ENCODE results near the gene DEPDC5.

DEPDC5 gene

GRCh38 chr22:31897842-31898805 lies 144.3 kb downstream of the DEPDC5 start:
- no peak for DNase-seq

GRCh38 chr22:31898926-31899325 lies 145.1 kb downstream of the DEPDC5 start:
- DNase-seq = no peak

- no peak for DNase-seq
These were observed 145.8 kb downstream of the DEPDC5 start for GRCh38 chr22:31899669-31900068.

GRCh38 chr22:31901388-31902137 lies 147.7 kb downstream of the DEPDC5 start:
- no peak for DNase-seq

GRCh38 chr22:31904651-31905050 lies 150.8 kb downstream of the DEPDC5 start:
- no peak for DNase-seq

- no peak for DNase-seq
These were observed 151.5 kb downstream of the DEPDC5 start for GRCh38 chr22:31905356-31905755.

- no peak for DNase-seq
These were observed 152.3 kb downstream of the DEPDC5 start for GRCh38 chr22:31906086-31906485.

GRCh38 chr22:31906569-31906968 lies 152.8 kb downstream of the DEPDC5 start:
- no peak for DNase-seq

GRCh38 chr22:31909977-31910376 lies 156.2 kb downstream of the DEPDC5 start:
- no peak for DNase-seq

- no peak for DNase-seq
These were observed 158.0 kb downstream of the DEPDC5 start for GRCh38 chr22:31911565-31912406.

- no peak for DNase-seq
These were observed 158.6 kb downstream of the DEPDC5 start for GRCh38 chr22:31912407-31912743.

GRCh38 chr22:31915586-31915985 lies 161.8 kb downstream of the DEPDC5 start:
- no peak for DNase-seq

- no peak for DNase-seq
These were observed 163.6 kb downstream of the DEPDC5 start for GRCh38 chr22:31917227-31917921.

GRCh38 chr22:31919730-31920129 lies 165.9 kb downstream of the DEPDC5 start:
- DNase-seq = no peak

- no peak for DNase-seq
These were observed 166.5 kb downstream of the DEPDC5 start for GRCh38 chr22:31920306-31920705.

GRCh38 chr22:31921106-31921505 lies 167.3 kb downstream of the DEPDC5 start:
- DNase-seq = no peak

GRCh38 chr22:31922534-31922933 lies 168.7 kb downstream of the DEPDC5 start:
- no peak for DNase-seq

GRCh38 chr22:31923136-31923535 lies 169.3 kb downstream of the DEPDC5 start:
- no peak for DNase-seq

- no peak for DNase-seq
These were observed 169.9 kb downstream of the DEPDC5 start for GRCh38 chr22:31923747-31924146.

GRCh38 chr22:31925056-31925455 lies 171.2 kb downstream of the DEPDC5 start:
- no peak for DNase-seq

GRCh38 chr22:31926024-31926423 lies 172.2 kb downstream of the DEPDC5 start:
- DNase-seq = no peak

- no peak for DNase-seq
These were observed 173.2 kb downstream of the DEPDC5 start for GRCh38 chr22:31926969-31927368.

- no peak for DNase-seq
These were observed 173.7 kb downstream of the DEPDC5 start for GRCh38 chr22:31927562-31927961.

Measured in NCI-H1930 (cell line).